ENCODE results near the gene COL6A1. TPM values are rescaled to one million over a fixed set of nuclear protein-coding genes. Genes with fewer than 3 reads are reported as not detected.

The COL6A1 gene
- 100 to 1,000 TPM; 105 to 123 TPM for polyA plus RNA-seq

DNA sequence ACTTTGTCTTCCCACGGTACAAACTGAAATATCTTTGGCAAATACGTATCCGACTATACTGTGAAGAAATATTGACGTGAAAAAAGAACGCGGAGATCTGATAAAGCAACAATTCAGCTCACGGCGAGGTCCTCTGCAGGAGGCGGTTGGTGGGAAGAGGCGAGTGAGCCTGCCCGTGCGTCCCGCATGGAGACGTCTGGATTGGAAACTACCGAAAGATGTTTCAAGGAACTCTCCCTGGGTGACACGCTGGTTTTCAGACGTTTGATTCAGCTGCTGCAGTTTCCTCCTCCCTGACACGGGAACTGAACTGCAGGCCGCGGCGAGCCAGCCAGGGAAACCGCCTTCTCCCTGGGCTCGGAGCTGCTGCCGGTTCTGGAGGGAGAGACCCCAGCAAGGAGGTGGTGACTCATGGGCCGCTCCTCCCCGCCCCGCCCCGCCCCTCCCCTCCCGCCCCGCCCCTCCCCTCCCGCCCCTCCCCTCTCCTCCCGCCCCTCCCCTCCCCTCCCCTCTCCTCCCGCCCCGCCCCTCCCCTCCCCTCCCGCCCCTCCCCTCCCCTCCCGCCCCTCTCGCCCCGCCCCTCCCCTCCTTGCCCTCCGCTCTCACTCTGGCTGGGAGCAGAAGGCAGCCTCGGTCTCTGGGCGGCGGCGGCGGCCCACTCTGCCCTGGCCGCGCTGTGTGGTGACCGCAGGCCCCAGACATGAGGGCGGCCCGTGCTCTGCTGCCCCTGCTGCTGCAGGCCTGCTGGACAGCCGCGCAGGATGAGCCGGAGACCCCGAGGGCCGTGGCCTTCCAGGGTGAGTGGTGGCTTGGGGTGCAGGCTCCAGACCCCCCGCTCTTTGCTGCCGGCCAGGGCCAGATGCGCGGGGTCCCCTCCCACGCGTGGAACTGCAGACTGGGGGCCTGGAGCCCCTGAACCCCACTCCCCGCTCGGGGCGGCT, at the start of gene COL6A1:
COL6A1 (plus strand) TSS at position 620 of the 941 bp plus-strand sequence; CDS start at position 701, 81 bp downstream.
- Histone ChIP-seq H3K9me3 (ENCODE audit: control insufficient read depth in 2 of 2, insufficient read depth in 1 of 2, low read depth in 1 of 2, low read length in 1 of 2) (no peaks in the 10 kb centered on the region), H3K36me3 (ENCODE audit: control insufficient read depth in 2 of 2, insufficient read depth in 2 of 2, low read length in 1 of 2) (peaks cover 0 to 3% of the 10 kb centered on the region in 2 donors), H3K27ac (ENCODE audit: low read depth in 2 of 2, low read length in 1 of 2) (peak within 1 kb of the TSS; percentile 80 to 83), H3K4me1 (ENCODE audit: control insufficient read depth in 2 of 2, insufficient read depth in 2 of 2, low read length in 1 of 2) (peaks cover 0 to 9% of the 10 kb centered on the region in 2 donors), H3K4me3 (ENCODE audit: low read depth in 1 of 2, low read length in 2 of 2) (peak within 1 kb of the TSS; percentile 46 to 63), H3K27me3 (ENCODE audit: control insufficient read depth in 1 of 2, insufficient read depth in 2 of 2, low read length in 2 of 2) (no peaks in the 10 kb centered on the region)
- 2% methylated on average over 35 to 50 of the region's 63 CpGs for WGBS, 2 donors

GRCh38 chr21:45932922-45933502, 48.6 kb upstream of the COL6A1 start:
- Histone ChIP-seq H3K27ac (ENCODE audit: low read depth in 2 of 2, low read length in 1 of 2) (no peak overlapping the region), H3K9me3 (ENCODE audit: control insufficient read depth in 2 of 2, insufficient read depth in 1 of 2, low read depth in 1 of 2, low read length in 1 of 2) (peaks cover 4 to 14% of the 10 kb centered on the region in 2 donors), H3K4me1 (ENCODE audit: control insufficient read depth in 2 of 2, insufficient read depth in 2 of 2, low read length in 1 of 2) (no peaks in the 10 kb centered on the region), H3K4me3 (ENCODE audit: low read depth in 1 of 2, low read length in 2 of 2) (no peak overlapping the region), H3K27me3 (ENCODE audit: control insufficient read depth in 1 of 2, insufficient read depth in 2 of 2, low read length in 2 of 2) (no peaks in the 10 kb centered on the region), H3K36me3 (ENCODE audit: control insufficient read depth in 2 of 2, insufficient read depth in 2 of 2, low read length in 1 of 2) (no peaks in the 10 kb centered on the region)
- 51 to 59% methylated on average over 9 of the region's 9 CpGs for WGBS, 2 donors

GRCh38 chr21:45934085-45934484, 47.5 kb upstream of the COL6A1 start:
- no peak overlapping the region for H3K27ac ChIP-seq (ENCODE audit: low read depth in 2 of 2, low read length in 1 of 2)
- H3K4me1 ChIP-seq (ENCODE audit: control insufficient read depth in 2 of 2, insufficient read depth in 2 of 2, low read length in 1 of 2) = no peaks in the 10 kb centered on the region
- H3K36me3 ChIP-seq (ENCODE audit: control insufficient read depth in 2 of 2, insufficient read depth in 2 of 2, low read length in 1 of 2) = no peaks in the 10 kb centered on the region
- peaks cover 4 to 14% of the 10 kb centered on the region in 2 donors for H3K9me3 ChIP-seq (ENCODE audit: control insufficient read depth in 2 of 2, insufficient read depth in 1 of 2, low read depth in 1 of 2, low read length in 1 of 2)
- no peaks in the 10 kb centered on the region for H3K27me3 ChIP-seq (ENCODE audit: control insufficient read depth in 1 of 2, insufficient read depth in 2 of 2, low read length in 2 of 2)
- 70 to 73% methylated on average over 6 of the region's 6 CpGs for WGBS, 2 donors
- H3K4me3 ChIP-seq (ENCODE audit: low read depth in 1 of 2, low read length in 2 of 2) = no peak overlapping the region

GRCh38 chr21:45934554-45934953, 47.0 kb upstream of the COL6A1 start:
- Histone ChIP-seq H3K4me3 (ENCODE audit: low read depth in 1 of 2, low read length in 2 of 2) (no peak overlapping the region), H3K9me3 (ENCODE audit: control insufficient read depth in 2 of 2, insufficient read depth in 1 of 2, low read depth in 1 of 2, low read length in 1 of 2) (peaks cover 4 to 14% of the 10 kb centered on the region in 2 donors), H3K27ac (ENCODE audit: low read depth in 2 of 2, low read length in 1 of 2) (no peak overlapping the region), H3K36me3 (ENCODE audit: control insufficient read depth in 2 of 2, insufficient read depth in 2 of 2, low read length in 1 of 2) (no peaks in the 10 kb centered on the region), H3K27me3 (ENCODE audit: control insufficient read depth in 1 of 2, insufficient read depth in 2 of 2, low read length in 2 of 2) (no peaks in the 10 kb centered on the region), H3K4me1 (ENCODE audit: control insufficient read depth in 2 of 2, insufficient read depth in 2 of 2, low read length in 1 of 2) (no peaks in the 10 kb centered on the region)
- WGBS, 2 donors = 71 to 77% methylated on average over 3 of the region's 3 CpGs

DNA sequence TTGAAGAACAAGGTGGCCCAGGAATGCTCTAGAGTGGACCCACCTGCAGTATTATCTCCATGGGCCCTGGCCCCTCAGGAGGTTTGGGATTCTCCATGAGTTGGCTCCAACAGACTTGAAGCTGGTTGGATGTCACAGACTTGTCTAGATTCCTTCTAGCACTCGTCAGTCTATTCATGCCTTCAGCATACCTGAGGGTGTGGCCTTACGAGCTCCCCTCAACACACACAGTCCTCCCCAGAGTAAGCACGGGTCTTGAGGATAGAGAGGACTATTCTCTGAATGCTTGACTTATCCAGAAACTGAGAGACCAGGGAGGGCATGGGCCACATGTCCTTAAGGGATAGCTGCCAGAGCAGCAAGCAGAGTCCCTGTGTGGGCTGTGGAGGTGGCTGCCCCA, 45.9 kb upstream of the COL6A1 start:
- Histone ChIP-seq H3K9me3 (ENCODE audit: control insufficient read depth in 2 of 2, insufficient read depth in 1 of 2, low read depth in 1 of 2, low read length in 1 of 2) (peaks cover 4 to 14% of the 10 kb centered on the region in 2 donors), H3K36me3 (ENCODE audit: control insufficient read depth in 2 of 2, insufficient read depth in 2 of 2, low read length in 1 of 2) (no peaks in the 10 kb centered on the region), H3K27me3 (ENCODE audit: control insufficient read depth in 1 of 2, insufficient read depth in 2 of 2, low read length in 2 of 2) (no peaks in the 10 kb centered on the region), H3K4me3 (ENCODE audit: low read depth in 1 of 2, low read length in 2 of 2) (no peak overlapping the region), H3K4me1 (ENCODE audit: control insufficient read depth in 2 of 2, insufficient read depth in 2 of 2, low read length in 1 of 2) (no peaks in the 10 kb centered on the region), H3K27ac (ENCODE audit: low read depth in 2 of 2, low read length in 1 of 2) (no peak overlapping the region)
- WGBS, 2 donors = 76 to 80% methylated on average over 3 of the region's 3 CpGs

DNA sequence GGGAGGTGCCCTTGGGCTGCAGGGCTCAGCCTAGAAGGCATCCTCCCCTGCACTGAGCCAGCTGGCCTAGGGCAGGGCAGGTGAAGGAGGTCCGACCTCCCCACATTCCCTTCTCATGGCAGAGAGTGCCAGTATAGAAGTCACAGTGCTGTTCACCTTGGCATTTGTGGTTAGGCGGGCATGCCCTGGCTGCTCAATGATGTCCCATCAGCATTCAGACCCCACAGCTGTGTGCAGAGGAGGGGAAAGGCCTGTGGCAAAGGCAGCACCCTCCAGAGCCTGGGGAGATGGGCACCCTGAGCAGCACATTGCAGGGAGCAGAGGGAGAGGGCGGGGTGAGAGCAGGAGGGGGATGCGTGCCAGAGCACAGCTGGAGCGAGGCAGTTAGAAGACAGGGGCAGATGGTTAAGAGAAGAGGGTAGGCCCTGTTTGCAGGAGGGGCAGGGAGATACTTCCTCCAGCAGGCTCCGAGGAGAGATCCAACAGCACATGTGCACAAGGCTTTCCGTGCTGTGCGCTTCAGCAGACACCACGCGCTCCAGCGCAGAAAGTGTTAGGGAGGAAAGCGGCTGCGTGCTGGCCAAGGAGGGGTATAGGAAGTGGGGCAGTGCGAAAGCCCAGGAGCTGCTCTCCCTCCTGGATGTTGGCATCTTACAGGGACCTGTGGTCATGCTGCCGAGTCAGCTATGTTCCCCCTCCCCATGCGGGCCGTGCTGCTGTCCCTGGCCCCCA, 43.7 kb upstream of the COL6A1 start:
- H3K27ac ChIP-seq (ENCODE audit: low read depth in 2 of 2, low read length in 1 of 2) = no peak overlapping the region
- H3K4me3 ChIP-seq (ENCODE audit: low read depth in 1 of 2, low read length in 2 of 2) = no peak overlapping the region
- no peaks in the 10 kb centered on the region for H3K27me3 ChIP-seq (ENCODE audit: control insufficient read depth in 1 of 2, insufficient read depth in 2 of 2, low read length in 2 of 2)
- no peaks in the 10 kb centered on the region for H3K4me1 ChIP-seq (ENCODE audit: control insufficient read depth in 2 of 2, insufficient read depth in 2 of 2, low read length in 1 of 2)
- WGBS, 2 donors = 83 to 84% methylated on average over 17 of the region's 17 CpGs
- H3K9me3 ChIP-seq (ENCODE audit: control insufficient read depth in 2 of 2, insufficient read depth in 1 of 2, low read depth in 1 of 2, low read length in 1 of 2) = peaks cover 4 to 14% of the 10 kb centered on the region in 2 donors
- no peaks in the 10 kb centered on the region for H3K36me3 ChIP-seq (ENCODE audit: control insufficient read depth in 2 of 2, insufficient read depth in 2 of 2, low read length in 1 of 2)

- Histone ChIP-seq H3K4me3 (ENCODE audit: low read depth in 1 of 2, low read length in 2 of 2) (no peak overlapping the region), H3K4me1 (ENCODE audit: control insufficient read depth in 2 of 2, insufficient read depth in 2 of 2, low read length in 1 of 2) (no peaks in the 10 kb centered on the region), H3K27me3 (ENCODE audit: control insufficient read depth in 1 of 2, insufficient read depth in 2 of 2, low read length in 2 of 2) (no peaks in the 10 kb centered on the region), H3K27ac (ENCODE audit: low read depth in 2 of 2, low read length in 1 of 2) (no peak overlapping the region), H3K36me3 (ENCODE audit: control insufficient read depth in 2 of 2, insufficient read depth in 2 of 2, low read length in 1 of 2) (no peaks in the 10 kb centered on the region), H3K9me3 (ENCODE audit: control insufficient read depth in 2 of 2, insufficient read depth in 1 of 2, low read depth in 1 of 2, low read length in 1 of 2) (peaks cover 4 to 14% of the 10 kb centered on the region in 2 donors)
- WGBS, 2 donors = 86 to 91% methylated on average over 1 of the region's 1 CpG
Measured at GRCh38 chr21:45938453-45938755, 43.2 kb upstream of the COL6A1 start.

DNA sequence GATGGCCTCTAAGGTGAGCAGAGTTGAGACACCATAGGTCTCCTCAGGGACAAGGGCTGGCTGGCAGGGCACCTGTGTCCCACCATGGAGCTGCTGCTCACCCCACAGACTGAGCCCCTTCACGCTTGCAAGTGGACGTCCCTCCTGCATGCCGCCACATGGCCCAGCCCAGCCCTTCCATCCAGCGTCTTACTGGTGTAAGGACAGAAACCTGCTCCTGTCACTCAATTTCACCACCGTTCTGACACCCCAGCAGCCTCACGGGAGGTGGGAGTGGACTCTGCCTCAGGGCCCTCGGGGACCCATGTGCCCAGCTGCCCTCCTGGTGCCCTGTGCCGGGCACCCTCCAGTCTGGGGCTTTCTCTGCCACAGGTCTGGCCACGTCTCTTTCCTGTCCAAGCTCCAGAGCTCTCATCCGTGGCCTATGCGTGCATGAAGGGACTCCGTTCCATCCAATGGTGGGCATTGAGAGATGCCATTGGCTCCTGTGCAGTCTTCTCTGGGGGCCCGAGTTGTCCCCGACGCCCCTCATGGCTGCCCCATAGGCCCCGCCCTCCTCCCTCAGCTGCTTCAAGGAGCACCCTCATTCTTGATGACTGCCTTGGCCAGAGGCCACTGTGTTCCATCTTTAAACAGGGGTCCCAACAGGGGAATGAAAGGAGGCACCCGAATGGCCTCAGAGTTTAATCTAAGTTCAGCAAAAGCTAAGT, 42.6 kb upstream of the COL6A1 start:
- H3K4me1 ChIP-seq (ENCODE audit: control insufficient read depth in 2 of 2, insufficient read depth in 2 of 2, low read length in 1 of 2) = no peaks in the 10 kb centered on the region

DNA sequence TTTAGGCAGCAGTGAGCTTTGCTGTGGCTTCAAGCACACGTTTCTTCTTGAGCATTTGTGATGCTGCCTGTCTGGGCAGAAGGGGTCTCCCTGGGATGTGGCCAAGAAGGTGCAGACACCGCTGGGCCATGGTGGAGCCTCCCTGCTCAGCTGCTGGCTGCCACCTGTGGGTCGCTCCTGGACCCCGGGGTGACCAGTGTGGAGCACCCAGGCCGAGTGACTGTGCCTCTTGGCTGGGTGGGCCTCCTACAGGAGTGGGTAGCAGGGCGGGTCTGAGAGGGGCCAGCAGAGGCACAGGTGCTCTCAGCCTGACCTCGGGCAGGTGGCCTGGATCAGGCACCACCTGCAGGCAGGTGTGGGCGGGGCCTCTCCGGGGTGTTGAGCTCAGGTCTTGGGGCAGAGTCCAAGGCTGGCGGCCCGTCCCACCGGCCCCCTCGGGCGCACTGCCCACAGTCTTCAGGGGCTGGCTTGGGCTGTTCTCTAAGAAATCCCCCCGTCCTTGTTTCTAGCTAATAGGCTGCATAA, 42.0 kb upstream of the COL6A1 start:
- Histone ChIP-seq H3K27ac (ENCODE audit: low read depth in 2 of 2, low read length in 1 of 2) (no peak overlapping the region), H3K4me3 (ENCODE audit: low read depth in 1 of 2, low read length in 2 of 2) (no peak overlapping the region), H3K27me3 (ENCODE audit: control insufficient read depth in 1 of 2, insufficient read depth in 2 of 2, low read length in 2 of 2) (no peaks in the 10 kb centered on the region), H3K9me3 (ENCODE audit: control insufficient read depth in 2 of 2, insufficient read depth in 1 of 2, low read depth in 1 of 2, low read length in 1 of 2) (peaks cover 2 to 14% of the 10 kb centered on the region in 2 donors), H3K4me1 (ENCODE audit: control insufficient read depth in 2 of 2, insufficient read depth in 2 of 2, low read length in 1 of 2) (no peaks in the 10 kb centered on the region), H3K36me3 (ENCODE audit: control insufficient read depth in 2 of 2, insufficient read depth in 2 of 2, low read length in 1 of 2) (no peaks in the 10 kb centered on the region)
- WGBS, 2 donors = 80 to 90% methylated on average over 15 of the region's 15 CpGs

More for the DNA sequence above, 42.6 kb upstream of the COL6A1 start:
- WGBS, 2 donors = 89 to 90% methylated on average over 17 of the region's 17 CpGs
- peaks cover 4 to 14% of the 10 kb centered on the region in 2 donors for H3K9me3 ChIP-seq (ENCODE audit: control insufficient read depth in 2 of 2, insufficient read depth in 1 of 2, low read depth in 1 of 2, low read length in 1 of 2)
- no peak overlapping the region for H3K27ac ChIP-seq (ENCODE audit: low read depth in 2 of 2, low read length in 1 of 2)
- H3K27me3 ChIP-seq (ENCODE audit: control insufficient read depth in 1 of 2, insufficient read depth in 2 of 2, low read length in 2 of 2) = no peaks in the 10 kb centered on the region
- H3K4me3 ChIP-seq (ENCODE audit: low read depth in 1 of 2, low read length in 2 of 2) = no peak overlapping the region
- H3K36me3 ChIP-seq (ENCODE audit: control insufficient read depth in 2 of 2, insufficient read depth in 2 of 2, low read length in 1 of 2) = no peaks in the 10 kb centered on the region

Measured in esophagus (tissue), 2 donors.